HG02798 (cell line): Measurements from ENCODE around the gene CDX1.

ENCODE experiments used
- ATAC-seq: cut with Tn5 transposase; IDR thresholded peaks from one replicate; pipeline ENCODE4 v1.9.1; 2021; ENCODE audit warnings: mild to moderate bottlenecking; ENCODE audit not compliant: unreplicated experiment, poor library complexity

Gene CDX1

DNA sequence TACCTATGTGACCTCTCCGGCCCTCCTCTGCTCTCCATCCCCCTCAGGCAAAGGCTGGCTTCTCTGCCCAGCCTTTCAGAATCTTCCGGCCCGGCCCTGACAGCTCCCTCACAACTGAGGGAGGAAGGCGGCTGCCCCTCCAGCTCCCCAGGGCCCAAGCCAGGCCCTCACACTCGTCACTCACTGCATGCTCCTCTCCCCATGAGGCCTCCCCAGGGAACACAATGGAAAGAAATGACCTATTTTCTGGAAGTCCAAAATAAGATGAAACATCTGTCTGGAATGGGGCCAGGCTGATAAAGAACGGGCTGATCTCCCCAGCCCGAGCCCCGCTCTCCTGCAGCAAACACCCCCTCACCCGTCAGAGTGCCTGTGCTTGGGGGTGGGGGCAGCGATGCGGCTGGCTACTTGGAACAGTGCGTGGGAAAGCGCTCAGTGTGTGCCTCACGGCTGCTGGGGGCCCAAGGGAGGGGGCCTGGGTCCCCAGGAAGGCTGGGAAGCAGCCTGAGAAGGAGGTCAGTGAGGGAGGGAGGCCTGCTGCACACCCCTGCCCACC lies 22.3 kb upstream of the CDX1 start:
- no peak for ATAC-seq

DNA sequence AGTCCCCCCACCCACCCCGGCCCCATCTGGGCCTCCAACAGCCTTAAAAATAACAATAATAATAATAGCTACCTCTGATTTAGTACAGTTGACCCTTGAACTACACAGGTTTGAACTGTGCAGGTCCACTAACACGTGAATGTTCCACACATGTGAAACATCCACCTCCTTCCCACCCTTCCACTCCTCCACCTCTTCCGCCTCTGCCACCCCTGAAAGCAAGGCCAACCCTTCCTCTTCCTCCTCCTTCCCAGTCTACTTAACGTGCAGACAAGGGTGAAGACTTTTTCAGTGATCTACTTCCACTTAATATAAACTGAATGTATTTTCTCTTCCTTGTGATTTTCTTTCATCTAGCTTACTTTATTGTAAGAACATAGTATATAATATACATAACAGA lies 21.7 kb upstream of the CDX1 start:
- no peak for ATAC-seq

DNA sequence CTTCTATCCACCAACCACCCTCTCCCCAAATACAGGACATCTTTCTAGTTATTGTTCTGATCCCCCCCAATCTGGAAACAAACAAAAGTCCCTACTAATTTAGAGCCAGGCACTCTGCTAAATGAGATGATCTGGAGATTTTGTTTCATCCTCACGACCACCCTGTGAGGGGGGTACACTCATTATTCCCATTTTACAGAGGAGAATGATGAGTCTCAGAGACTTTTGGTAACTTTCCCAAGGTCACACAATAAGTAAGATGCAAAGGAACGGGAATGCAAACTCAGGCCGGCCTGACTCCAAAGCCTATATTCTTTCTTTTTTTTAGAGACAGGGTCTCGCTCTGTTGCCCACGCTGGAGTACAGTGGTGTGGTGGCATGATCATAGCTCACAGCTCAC lies 20.3 kb upstream of the CDX1 start:
- no peak for ATAC-seq

DNA sequence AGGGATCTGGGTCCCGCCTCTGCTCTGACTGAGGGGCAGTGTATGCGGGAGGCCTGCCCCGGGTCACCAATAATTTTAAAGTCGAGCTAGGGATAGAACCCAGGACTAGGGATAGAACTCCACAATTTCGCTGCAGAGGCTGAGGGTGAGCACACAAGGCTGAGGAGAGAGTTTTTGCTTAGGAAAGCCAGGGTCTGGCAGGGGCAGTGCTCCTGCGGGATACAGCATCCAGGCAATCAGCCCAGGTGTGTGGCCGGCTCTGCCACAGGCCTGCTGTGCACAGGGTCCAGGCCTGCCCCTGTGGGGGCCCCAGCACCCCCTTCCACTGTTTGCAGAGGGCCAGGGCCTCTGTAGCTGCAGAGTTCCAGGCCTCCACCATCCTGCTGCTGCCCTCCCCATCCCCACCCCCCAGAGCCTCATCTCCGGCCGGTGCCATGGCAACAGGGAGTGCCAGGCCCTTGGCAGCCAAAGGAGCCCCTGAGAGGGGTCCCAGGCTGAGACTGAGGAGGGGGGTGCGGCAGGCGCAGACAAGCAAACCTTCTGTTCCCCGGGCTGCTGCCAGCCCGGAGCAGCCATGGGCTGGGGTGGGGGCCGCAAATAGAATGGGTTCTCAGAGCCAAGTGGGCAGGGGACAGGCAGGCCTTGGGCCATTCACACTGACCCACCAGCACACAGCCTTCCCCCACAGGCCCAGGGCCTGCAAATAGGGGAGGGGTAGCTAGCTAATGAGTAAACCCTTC lies 19.5 kb upstream of the CDX1 start:
- ATAC-seq = no peak

DNA sequence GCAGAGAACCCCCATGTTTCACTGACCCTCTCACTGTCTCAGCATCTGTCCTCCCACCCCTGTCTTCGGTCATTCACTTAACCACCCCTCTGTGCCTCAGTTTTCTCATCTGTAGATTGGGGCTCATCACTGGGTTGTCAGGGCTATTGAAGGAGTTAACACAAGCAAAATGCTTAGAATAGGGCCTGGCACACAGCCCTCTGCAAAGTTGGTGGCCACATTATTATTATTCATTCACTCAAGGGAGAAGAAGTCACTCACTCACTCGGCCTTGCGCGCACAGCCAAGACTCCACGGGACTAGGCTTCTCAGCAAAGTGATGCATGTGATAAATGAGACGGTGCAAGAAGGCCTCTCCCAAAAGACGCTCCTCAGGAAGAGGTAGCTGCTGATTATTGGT lies 18.9 kb upstream of the CDX1 start:
- no peak for ATAC-seq

DNA sequence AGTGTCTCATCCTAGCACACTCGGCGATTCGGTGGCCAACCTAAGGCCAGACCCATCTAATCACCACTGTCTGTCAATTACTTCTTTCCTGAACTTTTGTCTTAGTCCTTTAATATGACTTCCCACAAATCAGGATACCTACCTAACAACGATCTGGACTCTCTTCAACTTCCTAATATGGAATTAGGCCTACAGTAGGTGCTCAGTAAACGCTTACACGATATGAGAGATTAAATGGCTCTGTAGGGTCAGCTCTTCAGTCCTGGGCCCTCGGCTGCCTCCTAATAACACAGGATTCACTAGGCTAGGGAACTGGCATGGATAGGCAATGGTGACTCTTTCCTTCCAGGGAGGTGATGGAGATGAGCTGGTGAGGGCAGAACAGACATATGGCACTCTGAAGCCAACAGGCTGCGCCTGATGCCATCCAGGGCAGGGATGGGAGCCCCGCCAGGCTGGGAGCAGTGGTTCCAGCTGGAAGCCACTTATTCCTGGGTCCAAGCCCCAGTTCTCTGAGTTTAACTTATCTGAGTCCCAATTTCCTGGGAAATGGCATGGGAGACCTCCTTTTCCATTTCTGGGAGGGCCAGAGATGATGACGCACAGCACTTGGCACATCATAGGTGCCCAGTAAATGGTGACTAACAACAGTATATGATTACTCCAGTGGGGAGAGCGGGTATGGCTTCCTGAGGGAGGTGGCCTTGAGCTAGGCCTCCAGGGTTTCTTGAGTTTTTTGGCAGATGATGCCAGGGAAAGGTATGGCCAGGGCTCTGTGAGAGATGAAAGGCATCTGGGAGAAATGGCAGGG lies 18.3 kb upstream of the CDX1 start:
- no peak for ATAC-seq

DNA sequence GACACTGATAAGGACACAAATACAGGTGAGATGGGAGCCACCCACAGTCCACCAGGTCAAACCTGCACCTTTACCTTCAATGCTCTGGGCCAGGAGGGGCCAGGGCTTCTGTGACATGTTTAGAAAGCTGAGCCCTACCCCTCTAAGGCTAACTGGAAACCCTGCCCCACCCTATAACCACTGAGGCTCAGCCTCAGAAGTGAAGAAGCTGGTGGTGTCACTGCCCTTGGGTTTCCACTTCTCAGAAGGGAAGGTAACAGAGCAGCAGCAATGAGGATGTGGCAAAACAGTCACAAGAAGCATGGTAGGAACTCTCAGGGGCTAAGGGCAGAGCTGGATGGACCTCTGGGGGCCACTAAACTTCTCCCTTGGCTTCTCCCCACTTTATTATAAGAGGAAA lies 17.0 kb upstream of the CDX1 start:
- ATAC-seq = no peak

DNA sequence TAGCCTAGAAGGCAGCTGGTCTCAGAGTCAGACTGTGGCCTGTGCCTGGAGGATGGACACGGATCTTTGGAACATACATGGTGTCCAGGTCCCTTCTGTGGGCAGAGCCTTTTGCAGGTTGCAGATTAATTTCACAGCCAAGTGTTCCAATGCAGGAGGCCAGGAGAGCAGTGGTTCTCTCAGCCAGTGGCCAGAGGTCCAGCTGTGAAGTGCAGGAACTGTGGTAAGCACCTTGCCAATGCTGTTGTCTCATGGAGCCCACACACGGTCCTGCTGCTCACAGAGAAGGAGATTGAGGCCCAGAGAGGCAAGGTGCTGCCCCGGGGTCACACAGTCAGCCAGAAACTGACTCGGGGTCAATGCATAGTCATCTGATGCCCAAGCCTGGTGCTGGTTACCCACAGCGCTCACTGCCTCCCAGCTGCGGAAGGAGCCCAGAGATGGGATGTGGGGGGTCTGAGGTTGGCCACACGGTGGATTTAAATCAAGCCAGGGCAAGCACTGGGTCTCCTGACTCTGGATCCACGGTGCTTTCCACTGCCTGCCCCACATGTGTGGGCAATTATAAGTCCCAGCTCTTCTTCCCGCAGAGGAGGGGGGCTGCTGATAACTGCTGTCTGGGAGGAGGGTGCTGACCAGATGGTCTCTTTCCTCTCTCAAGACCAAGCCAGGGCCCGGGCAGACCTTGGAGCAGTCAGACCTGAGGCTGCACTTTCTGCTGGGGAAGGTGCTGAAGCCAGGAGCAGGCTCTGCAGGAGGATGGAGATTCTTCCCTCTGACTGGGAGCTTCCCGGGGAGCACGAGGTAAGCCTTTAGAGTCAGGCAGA lies 13.7 kb upstream of the CDX1 start:
- no peak for ATAC-seq

DNA sequence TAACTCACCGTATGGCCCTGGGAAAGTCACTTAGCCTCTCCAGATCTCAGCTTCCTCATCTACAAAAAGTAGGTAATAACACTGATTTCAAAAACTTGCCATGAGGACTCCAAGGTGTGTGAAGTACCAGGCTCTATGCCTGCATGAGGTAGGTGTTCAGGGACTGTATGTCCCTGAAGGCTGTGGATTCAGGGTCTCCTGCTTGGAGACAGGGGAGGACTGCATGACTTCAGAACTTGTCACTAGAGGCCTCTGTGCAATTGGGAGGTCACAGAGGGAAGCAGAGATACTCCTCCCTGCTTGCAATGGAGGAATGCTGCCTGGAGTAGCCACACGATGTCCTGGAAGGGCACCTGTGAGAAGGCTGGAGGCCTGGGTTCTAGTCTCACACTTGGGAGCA lies 13.1 kb upstream of the CDX1 start:
- ATAC-seq = no peak

DNA sequence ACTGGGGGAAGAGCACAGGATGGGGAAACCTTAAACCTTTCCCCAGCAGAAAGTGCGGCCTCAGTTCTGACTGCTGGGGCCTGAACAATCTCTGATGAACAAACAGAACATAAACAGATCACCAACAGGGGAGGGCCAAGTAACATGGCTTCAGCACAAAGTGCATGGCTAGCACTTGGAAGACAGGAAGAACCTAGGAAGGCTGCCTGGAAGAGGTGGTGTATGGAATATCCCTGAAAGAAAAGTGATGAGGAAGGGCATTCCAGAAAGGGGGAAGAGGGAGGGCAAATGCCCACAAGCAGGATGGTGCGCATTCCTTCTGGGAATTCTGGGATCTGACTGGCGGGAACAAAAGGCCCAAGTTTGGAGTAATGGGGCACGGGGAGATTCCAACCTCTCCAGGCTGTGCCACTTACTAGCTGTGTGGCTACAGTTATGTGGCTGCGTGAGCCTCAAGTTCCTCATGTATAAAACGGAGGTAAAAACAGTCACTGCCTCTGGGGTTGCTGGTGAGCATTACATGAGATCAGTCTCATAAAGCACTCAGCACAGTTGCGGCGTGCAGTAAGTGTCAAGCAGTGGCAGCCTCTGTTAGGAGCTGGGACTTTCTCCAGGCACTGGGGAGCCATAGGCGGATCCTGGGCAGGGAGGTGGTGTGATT lies 12.5 kb upstream of the CDX1 start:
- ATAC-seq = no peak

DNA sequence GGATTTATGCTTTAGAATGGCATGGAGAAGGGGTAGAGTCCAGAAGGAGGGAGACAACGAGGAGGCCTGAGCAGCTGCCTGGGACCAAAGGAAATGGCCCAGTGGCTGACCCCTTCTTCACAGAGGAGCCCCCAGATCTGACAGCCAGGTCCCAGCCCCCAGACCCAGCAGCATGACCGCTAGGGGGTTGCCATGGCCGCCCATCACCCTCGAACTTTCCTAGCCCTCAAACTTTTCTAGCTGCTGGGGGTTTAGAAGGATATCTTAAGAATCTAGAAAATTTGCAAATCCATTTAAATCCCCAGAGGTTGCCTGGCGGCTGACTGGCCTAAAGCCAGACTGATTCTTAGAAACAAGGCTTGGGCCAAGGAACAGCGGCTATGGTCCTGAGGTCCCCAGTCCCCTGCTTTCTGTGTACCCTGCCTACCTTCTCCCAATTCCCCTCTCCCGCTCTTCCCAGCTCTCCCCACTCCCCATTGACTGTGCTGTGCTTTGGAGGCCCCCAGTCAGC lies 11.9 kb upstream of the CDX1 start:
- ATAC-seq = no peak

DNA sequence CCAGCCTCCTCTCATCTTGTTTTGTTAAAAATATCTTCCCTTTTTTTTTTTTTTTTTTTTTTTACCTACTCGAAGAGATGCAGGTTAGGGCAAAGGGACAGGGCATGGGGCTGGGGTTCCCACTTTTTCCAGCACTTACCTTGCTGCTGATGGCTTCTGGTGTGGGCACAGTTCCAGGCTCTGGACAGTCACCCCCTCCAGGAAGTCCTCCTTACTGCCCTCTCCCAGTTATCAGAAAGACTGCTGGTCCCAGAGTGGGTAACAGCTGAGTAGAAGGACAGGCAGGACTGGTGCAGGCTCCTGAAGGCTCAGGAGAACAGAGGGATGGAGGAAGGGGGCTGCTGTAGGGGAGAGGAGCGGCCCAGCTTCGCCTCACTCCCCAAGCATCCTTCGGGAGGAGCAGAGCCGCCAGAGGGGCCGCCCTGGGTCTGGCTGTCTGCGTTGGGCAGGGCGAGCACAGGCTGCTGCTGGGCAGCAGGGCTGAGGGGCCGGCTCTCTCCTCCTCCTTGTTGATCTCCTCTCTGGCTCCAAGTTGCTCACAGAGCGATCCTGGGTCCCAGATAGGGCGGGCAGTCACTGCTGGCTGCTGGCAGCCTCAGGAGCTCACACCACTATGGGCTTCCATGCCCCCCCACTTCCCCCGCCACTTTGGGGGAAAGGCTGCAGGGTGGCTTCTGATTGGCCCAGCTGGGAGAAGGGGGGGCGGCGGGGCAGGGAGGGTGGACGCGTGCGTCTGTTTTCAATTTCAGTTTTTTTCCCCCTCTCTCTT lies 11.1 kb upstream of the CDX1 start, which contains the start of gene PDGFRB:
Gene PDGFRB (minus strand): TSS at position 588 of the 769 bp plus-strand sequence. CDS start 18,798 bp downstream, outside the sequence.
- ATAC-seq = peak; percentile 61

DNA sequence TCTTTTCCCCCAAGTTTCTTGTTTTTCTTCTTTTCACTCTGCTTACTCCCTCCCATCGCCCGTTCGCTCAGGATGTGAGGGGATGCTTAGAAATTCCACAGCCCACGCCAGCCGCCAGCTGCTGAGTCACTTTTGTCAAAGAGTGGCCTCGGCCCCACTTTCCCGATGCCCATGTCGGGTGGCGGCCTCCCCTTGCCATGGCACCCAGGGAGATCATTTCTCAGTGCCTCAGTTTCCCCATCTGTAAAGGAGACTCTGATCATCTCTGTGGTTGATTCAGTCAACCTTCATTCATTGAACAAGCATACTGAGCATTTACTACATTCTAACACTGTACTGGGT lies 10.6 kb upstream of the CDX1 start:
- ATAC-seq = no peak

DNA sequence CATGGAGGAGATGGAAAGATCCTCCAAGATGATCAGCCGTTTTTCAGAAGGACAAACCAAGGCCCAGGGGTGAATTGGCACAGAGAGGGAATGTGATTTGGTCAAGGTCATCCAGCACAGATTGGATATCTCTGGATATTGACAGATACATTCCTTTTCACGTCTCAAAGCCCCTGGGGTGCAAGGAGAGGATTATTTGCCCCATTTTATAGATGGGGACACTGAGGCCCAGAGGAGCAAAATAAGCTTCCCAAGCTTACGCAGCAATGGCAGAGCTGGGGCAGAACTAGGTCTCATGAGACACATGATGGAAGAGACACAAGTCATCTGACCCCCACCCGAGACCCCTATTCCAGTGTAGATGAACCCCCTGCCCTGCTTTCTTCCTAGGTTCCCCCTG lies 10.0 kb upstream of the CDX1 start:
- no peak for ATAC-seq

DNA sequence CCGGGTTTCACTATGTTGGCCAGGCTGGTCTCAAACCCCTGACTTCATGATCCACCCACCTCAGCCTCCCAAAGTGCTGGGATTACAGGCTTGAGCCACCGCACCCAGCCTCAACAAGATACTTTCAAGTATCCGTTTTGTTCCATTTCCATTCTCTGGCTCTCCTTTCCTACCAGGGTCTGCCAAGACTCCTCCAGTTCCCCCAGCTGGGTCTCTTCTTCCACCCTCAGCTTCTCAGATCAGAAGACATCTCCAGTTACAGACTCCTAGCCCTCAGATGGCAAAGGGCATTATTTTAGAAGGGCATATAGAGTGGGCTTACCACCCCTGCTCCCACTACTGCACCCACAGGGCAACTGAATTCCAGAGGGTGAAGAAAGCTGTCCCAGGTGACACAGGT lies 9.4 kb upstream of the CDX1 start:
- no peak for ATAC-seq

DNA sequence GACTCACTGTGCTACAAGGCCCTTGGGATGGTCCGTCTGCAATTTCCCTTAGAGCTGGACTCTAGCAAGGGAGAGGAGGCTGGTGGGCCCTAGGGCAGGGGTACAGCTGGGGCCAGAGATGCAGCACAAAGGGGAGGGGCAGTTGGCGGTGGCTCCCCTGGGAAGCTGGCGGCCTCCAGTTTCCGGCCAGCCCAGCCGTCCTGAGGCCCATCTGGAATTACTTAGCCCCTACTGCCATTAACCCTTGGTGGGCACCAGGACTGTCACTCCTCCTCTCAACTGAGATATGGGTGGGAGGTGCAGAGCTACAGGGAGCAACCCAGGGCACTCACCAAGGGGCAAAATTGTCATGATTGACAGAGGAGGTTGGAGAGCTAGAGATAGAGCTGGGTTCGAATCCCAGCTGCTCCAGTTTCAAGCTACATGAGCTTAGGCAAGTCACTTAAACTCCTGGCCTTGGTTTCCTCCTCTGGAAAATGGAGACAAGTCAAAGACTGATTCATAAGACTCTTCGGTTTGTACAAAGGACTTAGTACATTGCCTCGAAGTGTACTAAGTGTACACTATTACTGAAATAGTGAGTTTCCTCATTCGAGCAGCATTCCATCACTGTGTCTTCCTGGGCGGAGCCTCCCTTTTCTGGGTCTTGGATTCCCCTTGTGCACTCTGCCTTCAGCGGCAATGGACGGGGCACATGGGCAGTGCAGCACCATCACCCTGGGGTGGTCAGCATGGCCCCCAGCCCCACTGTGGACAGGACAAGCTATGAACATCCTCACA lies 8.2 kb upstream of the CDX1 start:
- ATAC-seq = no peak

DNA sequence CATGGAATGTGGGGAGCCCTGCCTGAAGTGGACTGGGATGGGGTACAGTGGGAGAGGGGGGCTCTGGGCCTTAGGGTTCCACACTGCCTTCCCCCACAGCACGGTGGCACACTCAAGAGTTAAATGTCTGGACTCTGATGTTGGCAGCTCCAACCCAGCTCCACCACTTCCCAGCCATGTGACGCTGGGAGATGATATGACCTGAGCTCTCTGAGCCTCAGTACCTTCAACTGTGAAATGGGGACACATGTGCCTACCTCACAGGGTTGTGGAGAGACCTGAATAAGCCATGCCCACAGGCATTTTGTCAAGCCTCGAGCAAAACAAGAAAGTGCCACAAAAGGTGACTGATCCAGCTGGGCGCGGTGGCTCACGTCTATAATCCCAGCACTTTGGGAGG lies 7.5 kb upstream of the CDX1 start:
- no peak for ATAC-seq

DNA sequence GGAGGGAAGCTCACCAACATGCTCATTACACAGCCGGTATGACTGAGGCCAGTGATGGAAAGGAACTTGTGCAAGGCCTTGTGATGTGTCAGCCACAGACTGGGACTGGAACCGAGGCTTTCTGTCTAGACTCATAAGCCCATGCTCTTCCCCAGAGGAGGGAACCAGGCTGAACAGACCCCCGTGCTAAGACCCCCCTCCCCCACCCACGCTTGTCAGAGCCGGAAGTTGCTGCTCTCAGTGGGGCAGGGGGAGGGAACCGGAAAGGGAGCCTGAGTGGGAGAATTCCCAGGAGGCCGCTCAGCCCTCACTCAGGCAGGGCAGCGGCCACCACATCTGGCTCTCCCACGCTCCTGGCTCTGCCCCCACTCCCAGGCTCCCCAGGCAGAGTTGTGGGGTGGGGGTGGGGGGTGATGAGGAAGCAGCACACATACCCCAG lies 6.8 kb upstream of the CDX1 start:
- ATAC-seq = no peak
